Ascending aorta (tissue), 2 donors: Measurements from ENCODE around the gene CREG2. TPM values are rescaled to one million over a fixed set of nuclear protein-coding genes. Genes with fewer than 3 reads are reported as not detected.

Experiments
- DNase-seq, 2 donors: peaks; one replicate each; pipeline ENCODE4 v3.0.0-alpha.2; 2019; ENCODE audit warnings: low spot score in 2 of 2
- H3K27ac ChIP-seq, 2 donors: fragments of 200-600 bp; sonication (generic); one replicate each; pipeline ENCODE4 v1.5.1; 2016 to 2017; ENCODE audit warnings: mild to moderate bottlenecking in 1 of 2
- H3K27me3 ChIP-seq: fragments of 200-600 bp; sonication (generic); one replicate; pipeline ENCODE4 v1.5.1; 2017
- H3K36me3 ChIP-seq, 2 donors: fragments of 200-600 bp; sonication (generic); one replicate each; pipeline ENCODE4 v1.5.1; 2016
- H3K4me1 ChIP-seq, 2 donors: fragments of 200-600 bp; sonication (generic); one replicate each; pipeline ENCODE4 v1.5.1; 2016 to 2017; ENCODE audit warnings: mild to moderate bottlenecking in 1 of 2
- H3K4me3 ChIP-seq, 2 donors: fragments of 200-600 bp; sonication (generic); one replicate each; pipeline ENCODE4 v1.5.1; 2016 to 2017; ENCODE audit warnings: mild to moderate bottlenecking in 1 of 2
- H3K9me3 ChIP-seq, 2 donors: fragments of 200-600 bp; sonication (generic); one replicate each; pipeline ENCODE4 v1.5.1; 2016
- intact Hi-C: fragments of 100-400 bp; cut with DNase I; formaldehyde crosslinking; loops from one replicate; pipeline ENCODE4 v1.15.1; 2023
- total RNA-seq: library from RNA; depleted of rRNA; stranded (reverse); fragments of >200 nt; gene quantifications from one replicate; pipeline ENCODE4 v1.1.0, GENCODE V29; 2016
- TF ChIP-seq, protein P1 (sequence below), 3 experiments: fragments of 200-600 bp in 2 of 3; fragments of 450-650 bp in 1 of 3; sonication (generic) in 2 of 3; IDR thresholded peaks; one replicate each; pipeline ENCODE4 v1.5.1; 2016 to 2019; ENCODE audit warnings: antibody characterized with exemption in 3 of 3, mild to moderate bottlenecking in 1 of 3, moderate library complexity in 1 of 3

The CREG2 gene
- total RNA-seq, 1 donor from 2014 or later = not detected

DNA sequence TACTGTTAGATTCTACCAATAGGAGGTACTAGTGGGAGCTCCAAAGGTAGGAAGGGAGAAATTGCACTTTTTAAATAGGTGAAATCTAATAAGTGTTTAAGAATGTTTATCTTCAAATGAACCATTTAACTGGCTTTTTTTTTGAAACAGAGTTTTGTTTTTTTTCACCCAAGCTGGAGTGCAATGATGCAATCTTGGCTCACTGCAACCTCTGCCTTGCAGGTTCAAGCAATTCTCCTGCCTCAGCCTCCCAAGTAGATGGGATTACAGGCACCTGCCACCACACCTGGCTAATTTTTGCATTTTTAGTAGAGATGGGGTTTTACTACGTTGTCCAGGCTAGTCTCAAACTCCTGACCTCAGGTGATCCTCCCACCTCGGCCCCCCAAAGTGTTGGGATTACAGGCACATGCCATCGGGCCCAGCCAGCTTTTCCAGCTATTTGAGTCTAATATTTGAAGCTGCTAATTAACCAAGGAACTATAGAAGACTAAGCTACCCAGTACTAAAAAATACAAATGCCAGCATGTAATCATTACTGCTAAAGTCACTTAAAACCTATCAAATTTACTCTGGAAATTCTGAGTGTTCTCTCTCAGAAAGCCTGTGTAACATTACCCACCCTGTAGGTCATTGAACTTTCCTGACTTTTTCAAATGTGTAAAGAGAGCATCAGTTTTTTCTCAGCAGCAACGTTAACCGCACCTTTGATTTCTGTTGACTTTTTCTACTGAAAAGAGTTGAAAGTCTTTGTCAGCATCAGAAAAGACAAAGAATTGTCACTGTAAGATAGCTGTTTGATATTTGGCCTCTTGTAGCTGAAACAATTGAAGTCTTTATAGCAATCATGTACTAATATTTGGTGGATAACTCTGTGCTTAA, 54.2 kb downstream of the CREG2 start:
- intact Hi-C loops = no loop called here
- Histone ChIP-seq H3K4me1 (no peaks in the 10 kb centered on the region), H3K9me3 (no peaks in the 10 kb centered on the region)

GRCh38 chr2:101331202-101331601, 56.1 kb downstream of the CREG2 start:
- Histone ChIP-seq H3K27me3 (no peaks in the 10 kb centered on the region), H3K4me3 (no peak overlapping the region), H3K36me3 (no peaks in the 10 kb centered on the region), H3K27ac (no peak overlapping the region), H3K4me1 (no peaks in the 10 kb centered on the region), H3K9me3 (no peaks in the 10 kb centered on the region)
- no peak for DNase-seq
- intact Hi-C loops = no loop called here
- TF ChIP-seq, protein P1, sequence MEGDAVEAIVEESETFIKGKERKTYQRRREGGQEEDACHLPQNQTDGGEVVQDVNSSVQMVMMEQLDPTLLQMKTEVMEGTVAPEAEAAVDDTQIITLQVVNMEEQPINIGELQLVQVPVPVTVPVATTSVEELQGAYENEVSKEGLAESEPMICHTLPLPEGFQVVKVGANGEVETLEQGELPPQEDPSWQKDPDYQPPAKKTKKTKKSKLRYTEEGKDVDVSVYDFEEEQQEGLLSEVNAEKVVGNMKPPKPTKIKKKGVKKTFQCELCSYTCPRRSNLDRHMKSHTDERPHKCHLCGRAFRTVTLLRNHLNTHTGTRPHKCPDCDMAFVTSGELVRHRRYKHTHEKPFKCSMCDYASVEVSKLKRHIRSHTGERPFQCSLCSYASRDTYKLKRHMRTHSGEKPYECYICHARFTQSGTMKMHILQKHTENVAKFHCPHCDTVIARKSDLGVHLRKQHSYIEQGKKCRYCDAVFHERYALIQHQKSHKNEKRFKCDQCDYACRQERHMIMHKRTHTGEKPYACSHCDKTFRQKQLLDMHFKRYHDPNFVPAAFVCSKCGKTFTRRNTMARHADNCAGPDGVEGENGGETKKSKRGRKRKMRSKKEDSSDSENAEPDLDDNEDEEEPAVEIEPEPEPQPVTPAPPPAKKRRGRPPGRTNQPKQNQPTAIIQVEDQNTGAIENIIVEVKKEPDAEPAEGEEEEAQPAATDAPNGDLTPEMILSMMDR (IDR thresholded peaks at IDR 0.05) = no peak

More for the DNA sequence above, 54.2 kb downstream of the CREG2 start:
- H3K27me3 ChIP-seq = no peaks in the 10 kb centered on the region
- TF ChIP-seq, protein P1 (IDR thresholded peaks at IDR 0.05) = no peak
- H3K36me3 ChIP-seq = no peaks in the 10 kb centered on the region
- no peak overlapping the region for H3K4me3 ChIP-seq
- DNase-seq = no peak
- H3K27ac ChIP-seq = no peak overlapping the region

DNA sequence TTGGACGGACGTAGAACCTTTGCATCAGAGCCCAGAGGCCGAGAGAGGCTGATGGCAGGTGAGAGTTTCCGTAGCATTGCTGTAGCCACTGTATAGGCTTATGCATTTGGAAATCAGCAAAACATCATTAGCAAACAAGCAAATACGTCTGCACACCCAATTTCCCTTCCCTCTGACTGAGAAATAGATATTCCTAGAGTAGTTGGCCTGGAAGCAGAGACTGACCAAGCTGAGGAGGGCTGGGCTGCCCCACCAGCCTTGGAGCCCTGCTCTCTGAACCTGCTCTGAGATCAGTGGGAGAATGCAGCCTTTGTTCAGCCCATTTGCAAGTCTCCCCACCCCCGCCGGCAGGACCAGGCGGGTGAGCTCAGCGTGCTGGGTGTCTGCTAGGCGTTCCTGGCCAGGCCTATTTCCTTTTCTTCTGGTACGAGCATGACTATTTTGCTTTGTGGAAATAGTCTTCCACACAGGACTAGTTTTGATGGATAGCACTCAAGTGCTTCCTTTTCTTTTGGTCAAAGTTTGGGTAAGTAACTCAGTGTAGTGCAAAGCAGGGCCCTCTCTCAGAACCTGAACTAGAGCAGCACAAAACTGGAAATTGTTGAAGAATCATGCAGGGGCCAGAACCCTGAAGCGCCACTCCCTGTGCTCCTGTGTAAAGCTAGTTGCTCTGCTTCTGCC, 56.9 kb downstream of the CREG2 start:
- H3K27ac ChIP-seq = no peak overlapping the region
- TF ChIP-seq, protein P1 (IDR thresholded peaks at IDR 0.05) = no peak
- DNase-seq = no peak
- intact Hi-C loops = no loop called here
- H3K27me3 ChIP-seq = no peaks in the 10 kb centered on the region
- no peaks in the 10 kb centered on the region for H3K36me3 ChIP-seq
- H3K9me3 ChIP-seq = no peaks in the 10 kb centered on the region
- no peaks in the 10 kb centered on the region for H3K4me1 ChIP-seq
- H3K4me3 ChIP-seq = no peak overlapping the region

DNA sequence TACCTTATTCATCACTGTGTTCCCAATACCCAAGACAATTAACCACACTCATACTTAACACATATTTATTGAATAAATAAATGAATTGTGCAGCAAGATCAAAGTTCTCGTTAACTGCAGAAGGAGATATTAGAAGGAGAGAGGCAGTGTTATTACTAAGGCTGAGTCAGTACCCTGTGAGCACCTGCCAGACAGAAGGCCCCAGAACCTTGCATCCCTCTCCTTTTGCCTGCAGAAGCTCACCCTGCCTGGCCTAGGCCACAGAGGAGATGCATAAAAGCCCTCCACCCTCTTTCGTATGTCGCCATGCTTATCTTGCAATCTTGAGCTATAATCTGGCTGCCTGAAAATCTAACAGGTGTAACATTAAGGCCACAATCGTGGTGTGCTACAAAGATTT, 58.3 kb downstream of the CREG2 start:
- Histone ChIP-seq H3K36me3 (no peaks in the 10 kb centered on the region), H3K4me3 (no peak overlapping the region), H3K9me3 (no peaks in the 10 kb centered on the region), H3K27ac (no peak overlapping the region), H3K4me1 (no peaks in the 10 kb centered on the region), H3K27me3 (no peaks in the 10 kb centered on the region)
- intact Hi-C loops = no loop called here
- TF ChIP-seq, protein P1 (IDR thresholded peaks at IDR 0.05) = no peak
- DNase-seq = no peak

GRCh38 chr2:101328474-101329007, 58.8 kb downstream of the CREG2 start:
- H3K27ac ChIP-seq = no peak overlapping the region
- H3K9me3 ChIP-seq = no peaks in the 10 kb centered on the region
- no peaks in the 10 kb centered on the region for H3K36me3 ChIP-seq
- intact Hi-C loops = no loop called here
- TF ChIP-seq, protein P1 (IDR thresholded peaks at IDR 0.05) = no peak
- DNase-seq = no peak
- H3K4me1 ChIP-seq = no peaks in the 10 kb centered on the region
- H3K27me3 ChIP-seq = no peaks in the 10 kb centered on the region
- no peak overlapping the region for H3K4me3 ChIP-seq
